ENCODE results near the gene ADAMTS14. TPM values are rescaled to one million over a fixed set of nuclear protein-coding genes. Genes with fewer than 3 reads are reported as not detected.
A peak's percentile ranks its signal among the peaks of the same experiment; 100 is the strongest.

The ADAMTS14 gene
- total RNA-seq, 2 donors from 2014 or later = 0.33 TPM; not detected in 1

DNA sequence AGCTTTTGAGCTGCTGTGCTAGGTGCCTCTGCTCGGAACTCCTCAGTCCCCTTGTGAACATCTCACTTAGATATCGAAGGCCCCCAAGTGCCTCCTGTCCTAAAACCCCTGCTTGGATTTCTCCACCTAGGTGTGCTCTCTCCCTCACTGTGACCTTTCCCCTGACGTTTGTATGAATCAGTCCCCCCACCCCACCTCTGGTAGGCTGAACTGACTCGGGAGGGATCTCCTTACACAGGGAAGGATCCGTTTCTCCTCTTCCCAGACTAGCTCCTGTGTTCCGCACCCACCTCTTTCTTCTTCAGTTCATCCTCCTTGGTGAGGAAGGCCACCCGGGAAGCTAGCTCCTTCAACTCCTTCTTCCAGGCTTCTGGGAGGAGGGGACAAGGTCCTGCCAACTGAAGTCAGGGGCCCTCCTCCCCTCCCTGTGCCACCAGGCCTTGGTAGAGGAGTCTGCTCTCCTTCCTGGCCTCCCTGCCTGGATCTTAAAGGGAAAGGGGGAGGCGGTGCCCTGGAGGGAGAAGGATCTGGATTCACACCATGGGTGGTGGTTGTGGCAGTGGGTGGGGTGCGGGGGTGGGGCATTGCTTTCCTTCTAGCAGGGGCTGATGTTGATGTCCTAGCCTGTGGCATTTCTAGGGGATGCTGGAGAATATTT lies 106.1 kb downstream of the ADAMTS14 start:
- no peak for DNase-seq
- no peaks in the 10 kb centered on the region for H3K27me3 ChIP-seq
- H3K4me1 ChIP-seq = no peaks in the 10 kb centered on the region
- TF ChIP-seq, protein P1, sequence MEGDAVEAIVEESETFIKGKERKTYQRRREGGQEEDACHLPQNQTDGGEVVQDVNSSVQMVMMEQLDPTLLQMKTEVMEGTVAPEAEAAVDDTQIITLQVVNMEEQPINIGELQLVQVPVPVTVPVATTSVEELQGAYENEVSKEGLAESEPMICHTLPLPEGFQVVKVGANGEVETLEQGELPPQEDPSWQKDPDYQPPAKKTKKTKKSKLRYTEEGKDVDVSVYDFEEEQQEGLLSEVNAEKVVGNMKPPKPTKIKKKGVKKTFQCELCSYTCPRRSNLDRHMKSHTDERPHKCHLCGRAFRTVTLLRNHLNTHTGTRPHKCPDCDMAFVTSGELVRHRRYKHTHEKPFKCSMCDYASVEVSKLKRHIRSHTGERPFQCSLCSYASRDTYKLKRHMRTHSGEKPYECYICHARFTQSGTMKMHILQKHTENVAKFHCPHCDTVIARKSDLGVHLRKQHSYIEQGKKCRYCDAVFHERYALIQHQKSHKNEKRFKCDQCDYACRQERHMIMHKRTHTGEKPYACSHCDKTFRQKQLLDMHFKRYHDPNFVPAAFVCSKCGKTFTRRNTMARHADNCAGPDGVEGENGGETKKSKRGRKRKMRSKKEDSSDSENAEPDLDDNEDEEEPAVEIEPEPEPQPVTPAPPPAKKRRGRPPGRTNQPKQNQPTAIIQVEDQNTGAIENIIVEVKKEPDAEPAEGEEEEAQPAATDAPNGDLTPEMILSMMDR (IDR thresholded peaks at IDR 0.05) = no peak
- no peak for TF ChIP-seq POLR2A (IDR thresholded peaks at IDR 0.05)
- WGBS, 2 donors = 64 to 66% methylated on average over 9 of the region's 9 CpGs
- intact Hi-C loops (cut with DNase I) = no loop called here
- H3K4me3 ChIP-seq = no peak overlapping the region
- H3K9me3 ChIP-seq = no peaks in the 10 kb centered on the region
- no peaks in the 10 kb centered on the region for H3K36me3 ChIP-seq (replicated peaks in 1 of 2; ENCODE audit: insufficient read depth in 1 of 2, low read depth in 2 of 2)
- no peak overlapping the region for H3K27ac ChIP-seq
- ATAC-seq = no peak

- Histone ChIP-seq H3K27ac (no peak overlapping the region), H3K27me3 (no peaks in the 10 kb centered on the region), H3K4me3 (no peak overlapping the region), H3K9me3 (no peaks in the 10 kb centered on the region), H3K4me1 (no peaks in the 10 kb centered on the region), H3K36me3 (replicated peaks in 1 of 2; ENCODE audit: insufficient read depth in 1 of 2, low read depth in 2 of 2) (no peaks in the 10 kb centered on the region)
- ATAC-seq (no peak), DNase-seq (no peak)
- intact Hi-C loops (cut with DNase I) = no loop called here
- WGBS, 2 donors = 31 to 64% methylated on average over 2 of the region's 2 CpGs
- no peak for TF ChIP-seq POLR2A (IDR thresholded peaks at IDR 0.05)
- TF ChIP-seq, protein P1 (IDR thresholded peaks at IDR 0.05) = no peak
These were observed 106.8 kb downstream of the ADAMTS14 start for GRCh38 chr10:70779088-70779487.

DNA sequence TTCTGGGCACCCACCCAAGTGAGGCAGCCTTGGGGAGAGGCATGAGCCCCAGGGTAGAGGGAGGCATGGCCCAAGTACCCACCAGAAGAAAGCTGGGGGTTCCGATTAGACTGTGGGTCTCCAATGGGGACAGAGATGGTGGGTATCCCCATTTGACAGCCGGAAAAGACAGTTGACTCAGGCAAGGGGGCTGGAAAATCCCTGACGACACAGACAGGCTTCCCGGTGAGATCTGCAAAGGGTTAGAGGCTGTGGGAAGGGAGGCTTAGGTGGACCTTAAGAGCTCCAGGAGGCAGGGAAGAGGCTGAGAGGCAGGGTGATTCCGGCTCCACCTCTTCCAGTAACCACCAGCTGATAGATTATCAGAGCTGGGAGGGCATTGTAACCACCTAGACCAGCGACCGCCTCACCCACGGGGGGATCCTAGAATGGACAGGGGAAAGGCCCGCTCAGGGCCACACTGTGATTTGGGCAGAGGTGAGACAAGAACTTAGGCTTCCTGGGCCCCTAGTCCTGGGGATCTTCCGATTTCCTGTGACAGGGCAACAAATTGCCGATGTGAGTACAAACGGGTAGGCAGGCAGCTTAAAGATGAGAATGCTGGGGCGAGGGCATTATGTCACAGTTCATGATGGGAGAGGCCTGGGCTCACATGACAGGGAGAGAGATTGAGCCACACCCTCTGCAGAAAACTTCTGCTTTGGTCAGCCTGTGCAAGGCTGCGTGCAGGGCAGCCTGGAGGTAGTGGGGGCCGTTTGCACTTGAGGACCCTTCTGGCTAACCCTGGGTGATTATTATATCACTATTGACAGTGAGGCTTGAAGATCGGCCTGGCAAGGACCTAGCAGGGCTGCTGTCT lies 107.4 kb downstream of the ADAMTS14 start:
- intact Hi-C loops (cut with DNase I) = no loop called here
- ATAC-seq (no peak), DNase-seq (peak in 1 of 4 donors; percentile 20)
- Histone ChIP-seq H3K27me3 (no peaks in the 10 kb centered on the region), H3K36me3 (replicated peaks in 1 of 2; ENCODE audit: insufficient read depth in 1 of 2, low read depth in 2 of 2) (no peaks in the 10 kb centered on the region), H3K4me3 (no peak overlapping the region), H3K9me3 (no peaks in the 10 kb centered on the region), H3K27ac (no peak overlapping the region), H3K4me1 (no peaks in the 10 kb centered on the region)
- TF ChIP-seq, protein P1 (IDR thresholded peaks at IDR 0.05) = no peak
- no peak for TF ChIP-seq POLR2A (IDR thresholded peaks at IDR 0.05)
- 66 to 77% methylated on average over 16 of the region's 16 CpGs for WGBS, 2 donors

DNA sequence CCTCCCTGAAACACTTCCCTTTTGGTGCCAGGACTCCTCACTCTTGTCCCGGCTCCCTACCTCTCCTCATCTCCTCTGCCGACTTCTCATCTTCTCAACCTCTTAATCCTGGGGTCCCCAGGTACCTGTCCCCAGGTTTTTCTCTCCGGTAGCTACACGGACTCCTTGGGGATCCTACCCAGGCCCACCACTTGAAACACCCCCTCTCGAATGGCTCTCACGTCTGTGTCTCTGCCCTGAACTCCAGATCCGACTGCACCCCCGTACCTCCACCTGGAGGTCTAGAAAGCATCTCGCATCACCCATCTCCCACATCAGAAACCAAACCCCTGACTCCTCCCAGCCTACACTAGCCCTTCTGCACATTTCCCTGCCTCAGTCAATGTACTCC lies 108.1 kb downstream of the ADAMTS14 start:
- TF ChIP-seq, protein P1 (IDR thresholded peaks at IDR 0.05) = no peak
- no peak for TF ChIP-seq POLR2A (IDR thresholded peaks at IDR 0.05)
- ATAC-seq (no peak), DNase-seq (no peak)
- Histone ChIP-seq H3K27ac (no peak overlapping the region), H3K9me3 (no peaks in the 10 kb centered on the region), H3K36me3 (replicated peaks in 1 of 2; ENCODE audit: insufficient read depth in 1 of 2, low read depth in 2 of 2) (no peaks in the 10 kb centered on the region), H3K4me1 (no peaks in the 10 kb centered on the region), H3K4me3 (no peak overlapping the region), H3K27me3 (no peaks in the 10 kb centered on the region)
- intact Hi-C loops (cut with DNase I) = no loop called here
- WGBS, 2 donors = 75 to 77% methylated on average over 9 of the region's 9 CpGs

Data from body of pancreas (tissue), 4 donors.